GM21447 (cell line): ENCODE measurements around the gene ADIPOR2.

Source experiments
- ATAC-seq: cut with Tn5 transposase; IDR thresholded peaks from one replicate; pipeline ENCODE4 v1.9.1; 2021; ENCODE audit not compliant: unreplicated experiment

ADIPOR2 gene

DNA sequence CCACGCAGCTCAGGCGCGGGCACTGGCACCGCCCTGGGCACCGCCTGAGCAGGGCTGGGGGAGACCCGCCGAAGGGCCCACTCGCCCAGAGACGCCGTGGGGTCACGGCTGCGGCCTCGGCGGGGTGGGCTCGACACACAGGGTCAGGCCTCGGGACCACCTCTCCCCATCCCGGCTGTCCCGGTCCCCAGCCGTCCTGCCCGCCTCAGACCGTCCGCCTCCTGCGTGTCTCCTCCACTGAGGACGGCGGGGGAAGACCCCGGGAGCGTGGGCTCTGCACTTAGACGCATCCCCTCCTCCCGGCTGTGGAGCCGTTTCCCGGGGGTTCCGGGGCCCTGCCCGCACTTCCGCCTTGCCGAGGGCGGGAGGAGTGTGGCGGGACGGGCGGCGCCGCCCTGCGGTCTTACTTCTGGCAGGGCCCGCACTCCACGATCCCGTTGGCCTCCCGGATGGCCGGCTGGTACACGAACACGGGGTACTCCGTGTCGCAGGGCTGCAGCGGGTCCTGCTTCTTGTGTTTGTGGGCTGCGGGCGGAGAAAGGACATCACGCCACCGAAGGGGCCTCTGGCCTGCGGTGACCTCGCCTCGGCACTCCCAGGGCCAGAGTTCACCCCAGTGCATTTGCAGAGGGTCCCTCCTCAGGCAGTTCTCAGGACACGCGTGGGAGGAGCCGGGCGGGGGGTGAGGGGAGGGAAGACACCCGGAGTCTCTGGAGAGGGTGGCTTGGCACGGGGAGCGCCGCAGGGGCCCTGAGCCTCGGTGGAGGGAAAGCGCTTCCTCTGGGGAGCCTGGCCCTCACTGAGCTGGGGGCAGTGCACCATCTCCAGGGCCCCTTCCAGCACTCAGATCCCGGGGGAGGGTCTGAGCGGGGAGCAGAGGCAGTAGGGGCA is 106.4 kb downstream of the ADIPOR2 start:
- ATAC-seq, result peak; percentile 20

DNA sequence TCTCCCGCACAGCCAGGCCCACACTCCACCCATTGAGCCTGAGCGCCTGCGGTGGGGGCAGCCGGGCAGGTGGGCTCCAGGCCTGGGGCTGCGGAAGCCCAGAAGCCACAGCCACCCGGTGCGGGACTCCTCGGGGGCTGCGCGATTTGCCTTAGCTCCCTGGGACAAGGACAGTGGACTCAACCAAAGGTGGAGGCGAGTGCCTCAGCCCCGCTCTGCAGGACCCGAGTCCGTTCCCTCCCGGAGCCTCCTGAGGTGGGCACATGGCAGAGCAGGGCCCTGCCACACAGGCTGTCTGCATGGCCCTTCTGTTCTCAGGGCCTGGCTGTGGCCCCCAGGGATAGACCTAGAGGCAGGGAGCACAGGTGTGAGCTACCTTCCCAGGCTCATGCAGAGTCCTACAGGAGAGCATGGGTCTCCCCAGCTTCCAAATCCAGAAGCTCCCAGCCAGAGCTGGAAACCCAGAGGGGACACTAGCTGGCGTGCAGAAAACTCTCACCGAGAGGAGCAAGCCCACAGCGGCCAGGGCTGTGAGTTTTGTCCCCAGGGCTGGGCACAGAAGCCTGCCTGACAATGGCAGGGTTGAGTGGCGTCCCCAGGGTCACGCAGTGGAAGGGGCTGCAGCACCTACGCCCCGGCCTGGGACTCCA is 107.2 kb downstream of the ADIPOR2 start:
- no peak for ATAC-seq

DNA sequence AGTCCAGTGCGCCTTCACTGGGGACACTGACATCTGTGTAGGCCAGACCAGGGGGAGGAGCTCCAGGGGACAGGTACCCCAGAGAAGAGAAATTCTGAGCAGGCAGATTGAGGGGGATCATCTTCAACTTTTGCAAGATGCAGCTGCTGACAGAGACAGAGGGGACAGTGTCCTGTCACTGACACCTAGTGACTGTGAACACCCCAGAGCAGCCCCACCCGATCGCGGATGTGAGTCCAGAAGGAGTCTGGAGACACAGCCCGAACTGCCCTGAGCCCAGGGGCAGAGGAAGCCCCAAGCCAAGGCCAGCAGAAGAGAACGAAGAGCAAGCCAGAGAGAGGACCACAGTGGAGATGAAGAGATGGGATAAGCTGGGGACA is 107.8 kb downstream of the ADIPOR2 start:
- ATAC-seq, result no peak

DNA sequence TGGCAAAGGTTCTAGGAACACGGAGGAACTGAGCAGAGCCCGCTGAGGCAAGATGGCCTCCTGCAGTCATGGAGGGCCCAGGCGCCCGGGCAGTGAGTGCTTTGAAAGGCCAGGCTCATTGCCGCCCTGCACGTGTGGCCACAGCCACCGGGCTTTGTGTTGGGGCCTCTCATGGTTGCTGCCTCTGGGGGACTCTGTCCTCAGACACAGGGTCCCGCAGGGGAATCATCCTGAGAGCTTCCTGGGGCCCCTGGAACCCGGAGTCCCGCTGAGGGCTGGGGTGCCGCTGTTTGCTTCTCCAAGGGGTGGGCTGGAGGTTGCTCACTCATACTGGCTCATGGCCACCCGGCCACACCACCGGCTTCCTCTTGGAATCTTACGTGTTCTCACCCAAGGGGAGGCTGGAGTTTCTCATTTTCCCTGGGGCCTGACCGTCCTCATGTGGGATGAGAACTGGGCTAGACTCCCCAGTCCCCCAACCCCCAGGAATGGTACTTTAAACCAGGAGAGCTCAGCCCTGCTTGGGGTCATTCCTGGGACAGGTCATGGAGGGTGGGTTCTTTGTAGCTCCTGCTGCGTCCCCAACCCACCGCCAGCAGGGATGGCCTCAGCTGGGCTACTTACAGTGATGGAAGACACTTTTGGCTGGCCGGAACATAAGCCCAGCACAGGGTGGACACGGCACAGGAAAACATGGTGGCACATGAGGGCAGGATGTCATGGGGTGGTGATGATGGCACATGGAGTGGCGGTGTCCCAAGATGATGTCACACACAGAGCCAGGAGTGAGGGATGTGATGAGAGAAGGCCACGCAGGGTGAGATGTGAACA is 108.4 kb downstream of the ADIPOR2 start:
- ATAC-seq, result no peak

DNA sequence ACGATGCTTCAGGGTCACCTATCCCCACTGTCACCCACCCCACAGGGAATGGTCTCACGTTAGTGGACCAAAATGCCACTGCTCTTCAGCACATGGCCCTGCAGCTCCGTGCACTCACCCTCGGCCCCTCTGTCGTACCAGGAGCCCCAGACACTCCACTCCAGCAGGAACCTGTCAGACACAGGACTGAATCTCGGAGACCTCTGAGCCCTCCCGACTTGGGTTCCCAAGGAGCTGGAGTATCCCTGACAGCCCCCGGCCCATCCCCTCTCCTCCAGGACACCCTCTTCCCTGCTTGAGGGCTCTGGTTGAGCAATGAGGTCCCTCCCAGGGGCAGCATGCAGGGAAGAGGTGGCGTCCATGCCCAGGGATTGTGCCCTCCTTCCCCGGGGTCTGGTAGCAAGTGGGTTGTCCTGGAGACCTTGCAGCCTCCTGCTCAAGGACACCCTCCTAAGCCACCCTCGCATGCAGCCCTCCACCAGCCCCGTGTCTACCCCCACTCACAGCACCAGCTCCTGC is 109.1 kb downstream of the ADIPOR2 start:
- no peak for ATAC-seq

DNA sequence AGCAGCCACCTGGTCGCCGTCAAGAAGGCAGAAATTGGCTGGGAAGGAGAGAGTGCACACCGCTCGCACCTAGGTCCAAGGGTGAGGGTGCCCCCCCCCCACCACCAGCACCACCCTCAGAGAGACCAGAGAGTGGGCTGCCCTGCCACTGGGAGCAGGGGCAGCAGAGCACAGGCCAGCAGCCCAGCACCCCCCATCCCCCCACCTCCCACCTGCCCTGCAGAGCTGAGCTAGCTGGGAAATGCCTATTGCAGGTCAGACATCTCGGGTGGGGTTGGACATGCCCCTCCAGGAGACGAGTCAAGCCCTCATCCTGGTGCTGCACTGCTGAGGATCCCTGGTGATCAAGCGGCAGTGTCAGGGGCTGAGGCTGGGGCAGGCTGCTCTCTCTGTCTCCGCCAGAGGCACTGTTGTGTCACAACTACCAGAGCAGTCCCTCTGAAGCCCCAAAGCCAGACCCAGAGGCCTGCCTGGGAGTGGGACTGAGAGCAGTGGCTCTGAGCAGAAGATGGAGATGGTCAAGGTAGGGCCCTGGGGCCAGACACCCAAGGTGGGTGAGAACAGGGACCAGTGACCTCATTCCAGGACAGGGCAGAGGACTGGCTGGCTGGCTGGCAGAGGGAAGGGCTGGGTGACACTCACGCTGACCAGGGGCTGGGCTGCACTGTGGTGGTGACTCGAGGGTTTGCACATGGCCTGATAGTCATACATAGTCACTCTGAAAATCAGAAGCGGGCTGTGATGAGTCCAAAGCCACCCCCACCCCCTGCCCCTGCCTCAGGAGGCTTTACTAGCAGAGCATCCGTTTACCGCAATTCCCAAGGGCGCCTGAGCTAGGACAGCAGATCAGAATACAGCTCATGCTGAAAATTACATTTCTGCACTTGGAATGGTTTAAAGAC is 109.8 kb downstream of the ADIPOR2 start:
- ATAC-seq, result no peak

DNA sequence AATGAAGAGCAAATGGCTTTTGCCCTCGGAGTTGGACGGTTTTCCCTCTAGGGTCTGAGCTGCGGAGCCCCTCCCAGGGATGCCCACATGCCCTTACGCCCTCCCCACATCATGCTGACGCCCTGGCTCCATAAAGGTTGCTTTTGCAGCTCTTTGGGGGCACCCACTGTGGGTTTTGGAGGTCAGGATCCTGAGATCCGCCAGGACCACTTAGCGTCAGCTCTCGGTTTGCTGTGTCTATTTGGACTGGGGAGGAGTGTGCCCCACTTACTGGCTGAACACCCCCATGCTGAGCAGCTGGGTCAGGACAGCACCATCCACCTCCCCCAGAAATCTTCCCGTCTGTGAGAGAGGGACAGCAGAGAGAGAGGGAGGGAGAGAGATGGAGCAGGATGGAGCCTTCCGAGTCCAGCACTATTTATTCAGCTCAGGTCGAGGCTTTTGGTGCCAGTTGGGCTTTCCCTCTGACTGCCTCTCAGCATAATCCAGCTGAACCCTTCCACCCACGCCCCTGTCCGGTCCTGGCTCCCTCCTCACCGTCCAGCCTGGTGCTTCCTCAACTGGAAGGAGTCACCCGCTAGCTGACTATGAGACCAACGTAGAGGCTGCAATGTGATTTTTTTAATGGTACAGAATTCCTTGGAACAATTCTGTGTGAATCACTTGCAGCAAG is 110.6 kb downstream of the ADIPOR2 start:
- no peak for ATAC-seq

DNA sequence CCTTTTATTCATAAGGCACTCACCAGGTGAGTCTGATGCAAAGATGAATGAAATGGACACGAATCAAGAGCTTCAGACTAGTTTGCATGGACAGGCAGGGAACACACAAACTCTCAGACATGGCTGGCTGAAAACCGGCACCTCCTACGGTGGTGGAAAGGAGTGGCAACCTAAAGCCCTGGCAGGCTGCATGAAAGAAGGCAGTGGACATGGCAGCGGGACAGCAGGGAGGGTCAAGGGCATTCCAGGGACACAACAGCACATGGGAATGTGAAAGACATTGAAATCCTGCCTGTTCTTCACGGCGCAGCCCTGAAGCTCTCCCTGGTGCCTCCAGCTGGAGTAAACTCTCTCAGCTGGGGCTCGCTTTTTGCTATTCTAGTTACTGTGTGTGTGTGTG is 112.9 kb downstream of the ADIPOR2 start:
- no peak for ATAC-seq

DNA sequence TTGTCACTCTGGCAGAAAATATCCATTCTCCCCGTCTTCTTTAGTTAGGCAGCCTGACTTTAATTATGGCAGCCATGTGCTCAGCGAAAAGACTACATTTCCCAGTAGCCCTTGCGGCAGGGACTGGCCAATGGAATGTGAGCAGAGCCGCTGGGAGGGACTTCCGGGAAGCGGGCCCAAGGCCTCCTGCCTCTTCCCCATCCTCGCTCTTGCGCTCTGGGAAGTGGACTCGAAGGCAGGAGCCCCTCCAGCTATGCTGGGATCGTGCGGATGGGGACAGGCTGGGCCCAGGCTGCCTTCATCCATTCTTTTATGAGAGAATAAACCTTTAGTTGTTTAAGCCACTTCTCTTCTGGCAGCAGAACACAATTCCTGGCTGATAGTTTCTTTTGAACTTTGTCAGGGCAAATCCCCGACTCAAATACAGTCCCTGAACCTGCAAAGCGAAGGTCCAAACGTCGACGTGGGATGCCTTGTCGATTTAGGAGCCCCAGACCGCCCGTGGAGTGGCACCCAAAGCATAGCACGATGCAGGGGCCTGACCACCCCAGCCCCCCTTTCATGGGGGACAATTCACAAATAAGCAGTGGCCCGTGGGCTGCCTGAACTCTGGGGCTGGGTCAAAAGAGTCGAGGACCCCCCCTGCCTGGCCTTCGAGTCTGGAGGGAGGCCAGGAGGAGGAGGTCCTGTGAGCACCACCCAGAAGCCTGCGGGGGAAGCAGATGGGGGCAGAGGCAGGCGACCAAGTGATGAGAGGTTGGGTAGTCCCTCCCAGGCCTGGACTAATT is 113.9 kb downstream of the ADIPOR2 start:
- peak; percentile 83 for ATAC-seq

DNA sequence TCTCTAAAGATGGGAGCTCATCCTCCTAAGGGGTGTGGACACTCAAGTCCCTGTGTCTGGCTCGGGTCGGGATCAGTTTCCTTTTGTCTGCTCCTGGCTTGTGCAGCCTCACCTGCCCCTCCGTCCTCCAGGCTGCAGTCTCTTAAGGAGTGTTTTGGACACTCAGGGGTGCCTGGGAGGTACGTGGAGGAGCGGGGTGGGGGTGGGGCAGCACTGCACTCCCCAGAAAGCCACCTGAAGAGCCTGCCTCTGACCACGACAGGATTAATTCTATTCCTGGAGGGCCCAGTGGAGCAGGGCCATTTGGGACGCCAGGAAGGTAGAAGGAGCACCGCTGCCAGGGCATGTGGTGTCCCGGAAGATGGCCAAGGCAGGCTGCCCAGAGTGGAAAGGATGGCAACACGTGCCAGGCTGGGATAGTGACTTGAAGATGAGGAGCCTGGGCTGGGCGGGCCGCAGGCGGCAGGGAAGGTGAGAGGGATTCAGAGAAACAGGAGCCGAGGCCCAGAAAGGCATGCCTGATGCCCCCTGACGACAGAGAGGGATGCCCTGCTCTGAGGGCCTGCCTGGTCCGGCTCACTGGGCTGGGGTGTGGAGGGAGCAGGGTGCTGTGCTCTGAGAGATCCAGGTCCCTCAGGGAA is 114.7 kb downstream of the ADIPOR2 start:
- no peak for ATAC-seq

DNA sequence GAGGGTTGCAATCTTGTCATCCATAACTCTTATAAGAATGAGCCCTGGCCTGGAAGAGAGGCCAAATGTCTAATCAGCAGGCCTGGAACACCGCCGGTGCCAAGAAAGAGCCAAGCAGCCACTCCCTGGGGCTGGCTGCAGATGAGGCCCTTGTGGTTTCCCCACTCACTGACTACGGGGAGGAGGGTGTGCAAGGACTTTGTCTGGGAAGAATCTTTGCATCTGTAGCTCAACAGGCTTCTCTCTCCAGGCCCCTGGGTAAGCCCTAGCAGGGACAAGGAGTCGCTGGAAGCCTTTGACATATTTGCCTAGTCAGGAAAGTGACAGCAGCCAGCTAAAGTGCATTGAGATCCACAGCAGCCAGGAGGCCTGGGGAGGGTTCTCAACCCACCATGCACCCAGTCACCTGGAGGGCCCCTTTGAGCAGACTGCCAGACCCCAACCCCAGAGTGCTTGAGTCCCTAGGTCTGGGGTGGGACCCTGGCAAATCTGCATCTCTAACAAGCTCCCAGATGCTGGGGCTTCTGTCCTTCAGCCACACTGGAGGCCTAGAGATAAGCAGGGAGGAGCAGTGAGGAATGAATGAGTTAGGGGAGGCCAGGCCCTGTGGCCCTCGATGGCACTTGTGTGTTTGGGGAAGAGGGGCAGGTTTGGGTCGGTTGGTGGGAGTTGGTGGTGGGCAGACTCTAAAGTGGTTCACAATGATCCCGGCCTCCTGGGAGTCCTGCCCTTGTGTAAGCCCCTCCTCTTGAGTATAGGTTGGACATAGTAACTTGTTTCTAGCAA is 115.6 kb downstream of the ADIPOR2 start:
- no peak for ATAC-seq

DNA sequence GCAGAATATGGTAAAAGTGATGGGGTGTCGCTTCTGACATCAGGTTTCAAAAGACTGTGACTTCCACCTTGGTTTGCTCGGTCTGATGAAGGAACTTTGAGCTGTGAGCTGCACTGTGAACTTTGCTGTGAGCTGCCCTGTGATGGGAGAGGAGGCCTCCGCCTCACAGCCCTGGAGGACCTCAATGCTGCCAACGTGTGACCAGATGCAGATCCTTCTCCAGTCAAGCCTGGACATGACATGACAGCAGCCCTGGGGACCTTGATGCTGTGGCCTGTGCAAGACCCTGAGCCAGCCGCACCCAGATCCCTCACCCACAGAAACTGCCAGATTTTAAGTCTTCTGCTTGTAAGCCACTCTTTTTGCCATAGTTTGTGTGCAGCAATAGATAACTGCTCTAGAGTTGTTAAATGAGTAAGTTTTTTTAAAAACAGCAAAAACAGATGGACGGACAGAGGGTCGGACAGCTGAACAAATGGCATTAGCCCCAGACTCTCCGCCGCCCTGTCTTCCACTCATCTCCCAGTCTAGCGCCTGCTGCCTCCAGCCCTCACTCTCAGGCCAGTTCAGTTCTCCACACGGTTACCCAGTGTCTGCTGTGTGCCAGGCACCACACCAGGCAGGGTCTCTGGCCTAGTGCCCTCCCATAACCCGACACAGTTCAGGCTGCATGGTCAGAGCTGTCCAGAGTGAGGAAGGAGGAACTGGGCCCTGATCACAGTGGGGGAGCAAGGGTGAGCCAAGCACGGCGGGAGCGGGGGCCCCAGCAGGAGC is 116.4 kb downstream of the ADIPOR2 start:
- no peak for ATAC-seq

DNA sequence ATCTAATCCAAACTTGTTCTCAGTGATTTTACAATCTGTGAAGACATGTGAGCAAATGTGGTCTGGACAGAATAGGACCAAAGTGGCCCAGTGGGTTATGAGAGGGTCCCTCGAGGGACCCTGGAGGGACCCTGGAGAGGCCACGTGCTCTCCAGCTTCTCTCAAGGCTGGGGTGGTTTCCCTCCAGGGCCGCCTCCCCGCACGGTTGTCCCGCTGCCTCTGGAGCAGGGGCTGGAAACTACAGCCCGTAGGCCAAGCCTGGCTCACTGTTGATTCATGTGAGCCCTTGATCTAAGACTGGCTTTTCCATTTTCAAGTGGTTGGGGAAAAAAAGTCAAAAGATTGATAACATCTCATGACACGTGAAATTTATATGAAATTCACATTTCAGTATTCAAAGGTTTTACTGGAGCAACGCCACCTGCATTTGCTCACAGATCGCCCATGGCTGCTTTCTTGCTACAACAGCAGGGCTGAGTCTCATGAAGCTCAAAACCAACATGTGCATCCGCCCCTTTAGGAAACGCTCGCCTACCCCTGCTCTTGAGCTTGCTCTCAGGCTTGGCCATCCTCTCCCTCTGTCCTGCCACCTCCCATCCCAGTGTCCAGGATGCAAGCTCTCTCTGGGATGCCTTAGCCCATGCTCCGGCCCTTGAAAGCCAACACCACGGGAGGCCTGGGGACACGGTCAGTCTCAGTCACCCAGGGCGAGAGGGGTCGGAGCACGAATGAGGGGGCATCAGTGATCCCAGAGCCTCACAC is 117.3 kb downstream of the ADIPOR2 start:
- ATAC-seq, result no peak

DNA sequence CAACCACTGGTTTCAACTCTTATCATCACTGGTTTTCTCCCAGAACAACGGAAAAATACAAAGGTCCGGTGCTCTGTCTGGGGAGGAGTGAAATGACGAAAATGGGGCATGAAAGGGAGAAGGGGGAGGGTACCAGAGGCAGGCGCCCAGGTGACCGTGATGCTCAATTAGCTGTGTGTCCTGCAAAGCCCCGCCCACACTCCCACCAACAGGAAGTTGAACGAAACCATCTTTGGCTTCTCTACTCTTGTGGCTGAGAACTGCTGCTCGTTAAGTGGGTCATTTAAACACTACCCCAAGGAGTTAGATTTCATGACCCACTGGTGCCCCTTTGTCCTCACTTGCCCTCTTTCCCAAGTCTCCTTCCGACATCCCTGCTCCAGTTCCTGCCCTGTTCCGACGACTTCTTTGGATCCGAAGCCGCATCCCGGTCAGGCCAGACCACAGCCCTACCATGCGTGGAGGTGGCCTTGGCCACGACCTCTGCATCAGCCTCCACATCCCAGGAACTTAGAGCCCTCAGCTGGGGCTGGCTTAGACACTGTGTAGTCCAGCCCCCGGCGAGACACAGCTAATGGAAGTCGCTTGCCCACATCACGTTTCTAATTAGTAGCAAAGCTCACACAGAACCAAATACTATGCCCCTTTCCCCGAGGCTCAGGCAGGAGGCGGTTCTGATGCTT is 118.1 kb downstream of the ADIPOR2 start:
- no peak for ATAC-seq

DNA sequence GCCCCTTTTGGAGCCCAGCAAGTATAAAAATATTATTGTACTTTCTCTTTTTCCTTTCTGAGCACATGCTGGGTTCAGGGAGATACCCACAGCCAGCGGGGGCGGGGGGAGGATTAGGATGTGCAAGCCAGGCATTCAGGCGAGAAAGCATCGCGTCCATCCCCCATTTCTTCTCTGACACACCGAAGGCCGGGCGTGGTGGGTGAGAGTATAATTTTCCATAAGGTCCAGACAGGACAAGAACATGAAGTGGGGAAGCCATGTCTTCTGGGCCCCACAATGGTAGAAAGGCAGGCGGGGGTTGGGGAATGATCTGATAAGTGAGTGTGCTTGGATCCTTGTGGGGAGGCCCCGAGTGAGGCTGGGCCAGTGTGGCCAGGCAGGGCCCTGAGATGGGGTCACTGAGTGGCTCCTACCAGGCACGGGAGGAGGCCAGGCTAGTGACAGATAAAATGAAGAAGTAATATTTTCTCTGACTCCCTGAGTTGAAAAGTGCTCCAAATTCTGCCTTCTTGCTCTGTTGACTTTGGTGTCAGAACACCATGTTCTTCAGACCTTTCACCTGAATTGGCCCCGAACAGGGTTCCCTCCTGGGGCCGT is 118.8 kb downstream of the ADIPOR2 start:
- ATAC-seq, result no peak
